SK-N-SH (cell line): ENCODE measurements around the gene ARHGEF37. TPM values are rescaled to one million over a fixed set of nuclear protein-coding genes. Genes with fewer than 3 reads are reported as not detected.
"Not testable (repeated sequence)": the region's sequence is repeated elsewhere in the genome, so short reads cannot be mapped to it uniquely, and the experiment has no call there.

Source experiments
- CTCF ChIA-PET: fragments of 300-600, 350-600 bp; formaldehyde crosslinking; extraction: SDS; loops from one replicate; lab custom pipeline; 2021; lab: Yijun Ruan, JAX
- POLR2A ChIA-PET: fragments of 350-600 bp; sonication (Branson Sonifier 250); formaldehyde crosslinking; extraction: SDS; loops from one replicate; lab custom pipeline; 2020; ENCODE audit warnings: antibody characterized with exemption, inconsistent platforms; lab: Yijun Ruan, JAX
- DNase-seq: peaks from one replicate; pipeline ENCODE4 v3.0.0; 2012
- H2AFZ ChIP-seq: fragments of 200-600 bp; sonication (generic); 2 replicates; pipeline ENCODE4 v1.8.1; 2016; ENCODE audit warnings: antibody characterized with exemption, mild to moderate bottlenecking, low read depth
- H3F3A ChIP-seq: fragments of 200-600 bp; sonication (generic); replicated peaks from 2 replicates; pipeline ENCODE3; 2016; ENCODE audit warnings: antibody characterized with exemption, mild to moderate bottlenecking; ENCODE audit not compliant: insufficient read depth
- H3K27ac ChIP-seq, 2 experiments: fragments of 200-500 bp in 1 of 2; fragments of 200-600 bp in 1 of 2; sonication (Bioruptor generic) in 1 of 2; sonication (generic), shearing (Covaris generic) in 1 of 2; 2 replicates each; pipeline versions ENCODE4 v1.5.1 to v1.6.1; 2014 to 2016; ENCODE audit warnings: low read depth in 2 of 2, inconsistent platforms in 1 of 2, low read length in 1 of 2, mild to moderate bottlenecking in 1 of 2, mixed read lengths in 1 of 2
- H3K27me3 ChIP-seq: fragments of 200-600 bp; sonication (generic), shearing (Covaris generic); 2 replicates; pipeline ENCODE4 v1.6.1; 2016; ENCODE audit warnings: mixed run types; ENCODE audit not compliant: insufficient read depth
- H3K36me3 ChIP-seq, 2 experiments: fragments of 200-500 bp in 1 of 2; fragments of 200-600 bp in 1 of 2; sonication (Bioruptor generic) in 1 of 2; sonication (generic) in 1 of 2; replicated peaks in 1 of 2; 2 replicates each; pipeline versions ENCODE3 to v1.5.1; 2014 to 2016; ENCODE audit warnings: low read length in 1 of 2, mild to moderate bottlenecking in 1 of 2; ENCODE audit not compliant: insufficient read depth in 2 of 2, control insufficient read depth in 1 of 2
- H3K4me1 ChIP-seq, 2 experiments: fragments of 200-500 bp in 1 of 2; fragments of 200-600 bp in 1 of 2; sonication (Bioruptor generic) in 1 of 2; sonication (generic), shearing (Covaris generic) in 1 of 2; 2 replicates each; pipeline versions ENCODE4 v1.5.1 to v1.6.1; 2014 to 2016; ENCODE audit warnings: low read depth in 1 of 2, low read length in 1 of 2, mixed run types in 1 of 2; ENCODE audit not compliant: insufficient read depth in 2 of 2, control insufficient read depth in 1 of 2
- H3K4me2 ChIP-seq: fragments of 200-600 bp; sonication (generic), shearing (Covaris generic); 2 replicates; pipeline ENCODE4 v1.6.1; 2017; ENCODE audit warnings: mixed run types
- H3K4me3 ChIP-seq, 2 experiments: fragments of 200-500 bp in 1 of 2; fragments of 200-600 bp in 1 of 2; sonication (Bioruptor generic) in 1 of 2; sonication (generic), shearing (Covaris generic) in 1 of 2; 2 replicates each; pipeline versions ENCODE4 v1.5.1 to v1.8.1; 2014 to 2016; ENCODE audit warnings: low read depth in 2 of 2, inconsistent platforms in 1 of 2, low read length in 1 of 2, mild to moderate bottlenecking in 1 of 2, mixed read lengths in 1 of 2, moderate library complexity in 1 of 2
- H3K79me2 ChIP-seq: fragments of 200-600 bp; sonication (generic); 2 replicates; pipeline ENCODE4 v1.8.1; 2017; ENCODE audit warnings: mild to moderate bottlenecking; ENCODE audit not compliant: insufficient read depth
- H3K9ac ChIP-seq: fragments of 200-600 bp; sonication (generic); 2 replicates; pipeline ENCODE4 v1.6.1; 2017; ENCODE audit warnings: mixed run types
- H3K9me2 ChIP-seq: fragments of 200-600 bp; sonication (generic); 2 replicates; pipeline ENCODE4 v1.6.1; 2017; ENCODE audit warnings: mixed run types
- H3K9me3 ChIP-seq: fragments of 200-600 bp; sonication (generic); 2 replicates; pipeline ENCODE4 v1.6.1; 2017; ENCODE audit warnings: mixed run types, mild to moderate bottlenecking, moderate library complexity
- H4K20me1 ChIP-seq: fragments of 200-600 bp; sonication (generic); 2 replicates; pipeline ENCODE4 v1.6.1; 2017; ENCODE audit warnings: mild to moderate bottlenecking, mixed run types; ENCODE audit not compliant: insufficient read depth
- CHD2 ChIP-seq: fragments of 150-350 bp; IDR thresholded peaks from 2 replicates; pipeline ENCODE4 v1.6.1; 2018; ENCODE audit warnings: low read length; ENCODE audit not compliant: partially characterized antibody
- CTCF ChIP-seq: fragments of 200-600 bp; sonication (generic); IDR thresholded peaks from 2 replicates; pipeline ENCODE4 v1.6.1; 2017; ENCODE audit warnings: antibody characterized with exemption, mild to moderate bottlenecking, moderate library complexity
- EP300 ChIP-seq, 2 experiments: IDR thresholded peaks; 2 replicates each; pipeline versions ENCODE4 v1.4.0 to v1.6.1; 2012; ENCODE audit warnings: borderline replicate concordance in 1 of 2, low read depth in 1 of 2, low read length in 1 of 2
- FOSL2 ChIP-seq: IDR thresholded peaks from 2 replicates; pipeline ENCODE4 v1.4.0; 2012; ENCODE audit warnings: low read depth, mild to moderate bottlenecking, moderate library complexity, borderline replicate concordance
- FOXJ3 ChIP-seq: sonication (generic); formaldehyde crosslinking; IDR thresholded peaks from 2 replicates; pipeline ENCODE4 v1.5.1; 2020; ENCODE audit warnings: mild to moderate bottlenecking, missing genetic modification reagents
- FOXM1 ChIP-seq: IDR thresholded peaks from 2 replicates; pipeline ENCODE4 v1.4.0; 2012; ENCODE audit warnings: low read depth, mild to moderate bottlenecking
- GABPA ChIP-seq: IDR thresholded peaks from 2 replicates; pipeline ENCODE4 v1.4.0; 2012; ENCODE audit warnings: low read depth, mild to moderate bottlenecking
- GATA2 ChIP-seq: sonication (generic); formaldehyde crosslinking; IDR thresholded peaks from 2 replicates; pipeline ENCODE4 v1.5.0; 2020; ENCODE audit warnings: mild to moderate bottlenecking, missing genetic modification reagents
- JUND ChIP-seq: IDR thresholded peaks from 2 replicates; pipeline ENCODE4 v1.4.0; 2012
- MEF2A ChIP-seq: IDR thresholded peaks from 2 replicates; pipeline ENCODE4 v1.4.0; 2012; ENCODE audit warnings: low read depth, borderline replicate concordance
- MXI1 ChIP-seq: IDR thresholded peaks from 2 replicates; pipeline ENCODE4 v1.6.1; 2012; ENCODE audit warnings: mild to moderate bottlenecking, low read depth, low read length, improper control_type of control experiment
- RAD21 ChIP-seq: IDR thresholded peaks from 2 replicates; pipeline ENCODE4 v1.6.1; 2012; ENCODE audit warnings: mild to moderate bottlenecking, low read length
- RXRA ChIP-seq: IDR thresholded peaks from 2 replicates; pipeline ENCODE4 v1.4.0; 2012; ENCODE audit warnings: low read depth, mild to moderate bottlenecking, borderline replicate concordance
- SIN3A ChIP-seq: IDR thresholded peaks from 2 replicates; pipeline ENCODE4 v1.6.1; 2012; ENCODE audit warnings: low read depth, mild to moderate bottlenecking, low read length, moderate library complexity, borderline replicate concordance
- SMC3 ChIP-seq: IDR thresholded peaks from 2 replicates; pipeline ENCODE4 v1.6.1; 2012; ENCODE audit warnings: low read depth, low read length, improper control_type of control experiment
- TAF1 ChIP-seq: IDR thresholded peaks from 2 replicates; pipeline ENCODE4 v1.6.1; 2012; ENCODE audit warnings: low read depth, mild to moderate bottlenecking, low read length, moderate library complexity, borderline replicate concordance
- TCF12 ChIP-seq: IDR thresholded peaks from 2 replicates; pipeline ENCODE4 v1.4.0; 2012
- WGBS: methylation state at CpG from one replicate; pipeline ENCODE4 v1.1.6; 2017; ENCODE audit warnings: low lambda C conversion rate; 5-methylcytosine and 5-hydroxymethylcytosine counted together
- polyA plus RNA-seq, 3 experiments: library from polyadenylated mRNA; depleted of rRNA; stranded (reverse); fragments of >200 nt; gene quantifications; 2 replicates each; pipeline ENCODE4 v1.2.3, GENCODE V29; 2012

ARHGEF37 gene
- polyA plus RNA-seq, 1 of the 3 experiments (the other 2 are of a cell fraction): 0.94 TPM

- peak overlapping the region; percentile 45; the same call in 1 of the 2 replicates for H3K9ac ChIP-seq
- no peak for DNase-seq
- H3K4me1 ChIP-seq: peaks cover 10 to 28% of the 10 kb centered on the region in 2 experiments
- no peak overlapping the region for H3K4me3 ChIP-seq
- H3K27me3 ChIP-seq: no peaks in the 10 kb centered on the region
- peak overlapping the region; percentile 66 for H2AFZ ChIP-seq
- CTCF ChIA-PET: interaction anchor here (0.7 to 7.1 kb wide), 15 partner anchors 11 to 823 kb away, joined by 3 to 111 read pairs (median 5); partner anchors contain the start of genes ABLIM3, CSNK1A1 and IL17B
- no peaks in the 10 kb centered on the region for H3K9me3 ChIP-seq
- POLR2A ChIA-PET: interaction anchor here (1.2 to 1.7 kb wide), 2 partner anchors 12 to 130 kb away, joined by 3 to 5 read pairs; partner anchors contain the start of gene CSNK1A1
- TF ChIP-seq TAF1: no peak
- no peak for TF ChIP-seq GABPA
- 0 out of 2 replicates have a peak, but pooled peaks have one; percentile 7 for TF ChIP-seq TCF12
- no peak for TF ChIP-seq EP300 (IDR thresholded peaks at IDR 0.05; ENCODE audit: borderline replicate concordance in 1 of 2, low read depth in 1 of 2, low read length in 1 of 2)
- TF ChIP-seq RXRA: no peak
- no peak for TF ChIP-seq FOXJ3 (CRISPR knock-in tag)
- peak; percentile 29; the same call in 1 of the 2 replicates for TF ChIP-seq JUND
- no peak for TF ChIP-seq SIN3A
- TF ChIP-seq MXI1: no peak
- no peak for TF ChIP-seq MEF2A
- TF ChIP-seq CHD2: no peak
- peak; percentile 18; the same call in 1 of the 2 replicates for TF ChIP-seq FOSL2
- no peak for TF ChIP-seq GATA2 (CRISPR knock-in tag)
- no peak for TF ChIP-seq FOXM1
- TF ChIP-seq, all 33 proteins: peak for 3
- peak overlapping the region; percentile 12; the same call in 1 of the 2 replicates for H3K4me2 ChIP-seq
- H3K9me2 ChIP-seq: no peaks in the 10 kb centered on the region
- H3K36me3 ChIP-seq: no peaks in the 10 kb centered on the region
- H3K79me2 ChIP-seq: peaks cover 5% of the 10 kb centered on the region; the same call in 1 of the 2 replicates
- WGBS: 7% methylated on average over 2 of the region's 2 CpGs
- peaks cover 47% of the 10 kb centered on the region for H3F3A ChIP-seq
- H3K27ac ChIP-seq: peak overlapping the region; percentile 67 to 98
- no peaks in the 10 kb centered on the region for H4K20me1 ChIP-seq
Observed at GRCh38 chr5:149563466-149563865, 17.8 kb upstream of the ARHGEF37 start.

GRCh38 chr5:149564542-149565140 is 16.7 kb upstream of the ARHGEF37 start:
- H3K9ac ChIP-seq: peak overlapping the region; percentile 42; the same call in 1 of the 2 replicates
- not testable (repeated sequence) for H3K9me2 ChIP-seq, H3K36me3 ChIP-seq, H3K4me2 ChIP-seq, H3K27me3 ChIP-seq, H3K79me2 ChIP-seq, H3K9me3 ChIP-seq, H4K20me1 ChIP-seq
- peaks cover 47% of the 10 kb centered on the region for H3F3A ChIP-seq
- ChIA-PET POLR2A (interaction anchor here (0.6 to 1.1 kb wide), 2 partner anchors 16 to 129 kb away, joined by 3 to 4 read pairs; no protein-coding TSS in a partner anchor), CTCF (interaction anchor here (0.5 to 3.6 kb wide), 47 partner anchors 10 to 794 kb away, joined by 3 to 65 read pairs (median 4); partner anchors contain the start of genes ARHGEF37 and PCYOX1L)
- peak overlapping the region in 1 of 2 experiments; percentile 25; a peak in 1 of 4 replicates for H3K4me3 ChIP-seq
- H3K4me1 ChIP-seq: peaks cover 10 to 28% of the 10 kb centered on the region in 2 experiments
- peak overlapping the region in 1 of 2 experiments; percentile 98; a peak in 3 of 4 replicates for H3K27ac ChIP-seq
- WGBS: 68% methylated on average over 15 of the region's 15 CpGs
- DNase-seq: peak; percentile 78
- TF ChIP-seq SMC3 (peak; percentile 78), RAD21 (peak; percentile 91), CTCF (peak; percentile 71)
- H2AFZ ChIP-seq: peak overlapping the region; percentile 86
